Activated CD4-positive, alpha-beta T cell treated with anti-CD3 and anti-CD28 coated beads, Interleukin-2, amount 50 U/mL, for 16 hours (primary cell): Measurements from ENCODE around the gene VSIG10.
"Not testable (repeated sequence)": the region's sequence is repeated elsewhere in the genome, so short reads cannot be mapped to it uniquely, and the experiment has no call there.

Experiments used
- DNase-seq: peaks from one replicate; pipeline ENCODE4 v3.0.0-alpha.2; 2020

Gene VSIG10

DNA sequence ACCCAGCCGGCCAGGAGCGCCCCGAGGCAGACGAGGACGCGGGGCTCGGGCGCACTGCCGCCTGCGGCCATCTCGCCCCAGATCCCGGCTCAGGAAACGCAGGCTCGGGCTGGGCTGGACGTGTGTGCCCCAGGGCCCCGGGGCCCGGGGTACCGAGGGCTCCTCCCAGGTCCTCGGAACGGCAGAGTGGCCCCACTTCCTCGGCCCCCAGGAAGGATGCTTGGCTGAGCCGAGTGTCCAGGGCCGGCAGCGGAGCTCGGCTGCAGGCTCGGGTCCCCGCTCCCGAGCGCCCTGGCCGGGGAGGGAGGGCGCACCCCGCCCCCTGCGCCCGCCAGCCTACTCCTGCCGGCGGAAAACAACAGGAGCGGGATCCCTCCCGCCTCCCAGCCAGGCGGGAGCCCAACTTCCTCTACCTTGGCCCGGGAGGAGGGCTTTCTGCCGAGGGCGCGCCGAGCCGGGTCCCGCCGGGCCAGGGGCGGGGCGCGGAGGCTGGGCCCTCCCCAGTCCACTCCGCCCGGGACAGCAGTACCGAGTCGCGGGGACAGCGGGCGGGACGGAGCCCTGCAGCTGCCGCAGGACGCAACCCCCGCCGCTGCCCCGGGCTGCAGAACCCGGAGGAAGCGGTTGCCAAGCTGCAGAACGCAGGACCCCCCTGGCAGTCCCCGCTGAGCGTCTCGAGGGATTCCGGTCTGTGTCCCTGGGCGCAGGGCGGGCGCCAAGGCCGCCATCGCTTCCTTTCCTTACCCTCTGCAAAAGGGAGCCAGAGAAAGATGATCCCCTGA is at the start of gene VSIG10:
Gene VSIG10, minus strand, starts transcription at position 411 of the 782 bp plus-strand sequence. Its CDS starts 340 bp downstream, at position 71.
- DNase-seq: no peak

GRCh38 chr12:118151755-118152154 is 47.9 kb upstream of the VSIG10 start:
- DNase-seq: no peak

- no peak for DNase-seq
Observed at GRCh38 chr12:118150625-118151024, 46.8 kb upstream of the VSIG10 start.

- no peak for DNase-seq
Observed at GRCh38 chr12:118148287-118148686, 44.5 kb upstream of the VSIG10 start.

GRCh38 chr12:118145798-118146156 is 42.0 kb upstream of the VSIG10 start:
- DNase-seq: no peak

DNA sequence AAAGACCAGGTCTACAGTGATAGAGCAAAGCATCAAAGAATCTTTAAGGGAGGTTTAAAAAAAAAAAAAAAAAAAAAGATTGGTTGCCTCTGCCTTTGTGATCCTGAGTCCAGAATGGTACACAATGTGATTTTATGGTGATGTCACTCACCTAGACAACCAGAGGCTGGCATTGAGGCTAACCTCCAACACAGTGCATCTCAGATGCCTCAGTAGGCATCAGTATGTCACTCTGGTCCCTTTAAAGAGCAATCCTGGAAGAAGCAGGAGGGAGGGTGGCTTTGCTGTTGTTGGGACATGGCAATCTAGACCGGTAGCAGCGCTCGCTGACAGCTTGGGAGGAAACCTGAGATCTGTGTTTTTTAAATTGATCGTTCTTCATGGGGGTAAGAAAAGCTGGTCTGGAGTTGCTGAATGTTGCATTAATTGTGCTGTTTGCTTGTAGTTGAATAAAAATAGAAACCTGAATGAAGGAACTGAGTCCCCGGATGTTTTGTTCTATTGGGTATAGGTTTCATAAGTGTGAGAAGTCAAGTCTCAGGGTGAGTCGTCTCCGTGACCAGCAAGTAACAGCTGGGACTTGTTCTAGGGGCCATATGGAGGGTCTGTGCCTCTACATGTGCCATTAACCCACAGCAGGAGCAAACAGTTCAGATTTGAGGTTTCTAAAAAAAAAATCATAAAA is 41.4 kb upstream of the VSIG10 start:
- DNase-seq: no peak

DNA sequence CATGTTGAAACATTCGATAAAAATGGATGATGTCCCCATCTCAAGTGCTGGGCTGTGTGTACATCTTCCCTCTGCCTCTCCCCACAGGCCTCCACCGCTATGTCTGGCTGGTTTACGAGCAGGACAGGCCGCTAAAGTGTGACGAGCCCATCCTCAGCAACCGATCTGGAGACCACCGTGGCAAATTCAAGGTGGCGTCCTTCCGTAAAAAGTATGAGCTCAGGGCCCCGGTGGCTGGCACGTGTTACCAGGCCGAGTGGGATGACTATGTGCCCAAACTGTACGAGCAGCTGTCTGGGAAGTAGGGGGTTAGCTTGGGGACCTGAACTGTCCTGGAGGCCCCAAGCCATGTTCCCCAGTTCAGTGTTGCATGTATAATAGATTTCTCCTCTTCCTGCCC is 40.7 kb upstream of the VSIG10 start:
- no peak for DNase-seq

DNA sequence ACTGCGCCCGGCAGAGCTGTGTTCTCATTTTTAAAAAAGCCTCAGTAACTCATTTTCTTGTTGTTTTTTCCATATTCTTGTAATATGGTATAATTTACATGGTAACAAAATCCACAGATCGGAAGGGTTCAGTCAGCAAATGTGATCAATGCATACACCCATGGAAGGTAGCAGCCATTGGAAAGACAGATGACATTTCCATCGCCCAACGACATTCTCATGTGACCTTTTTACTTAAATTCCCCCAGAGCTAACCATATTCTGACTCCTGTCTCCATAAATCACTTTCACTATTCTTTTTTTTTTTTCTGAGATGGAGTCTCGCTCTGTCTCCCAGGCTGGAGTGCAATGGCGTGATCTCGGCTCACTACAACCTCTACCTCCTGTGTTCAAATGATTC is 37.0 kb upstream of the VSIG10 start:
- DNase-seq: no peak

- DNase-seq: no peak
Observed at GRCh38 chr12:118137148-118137678, 33.4 kb upstream of the VSIG10 start.

- peak; percentile 32 for DNase-seq
Observed at GRCh38 chr12:118136559-118137003, 32.8 kb upstream of the VSIG10 start.

DNA sequence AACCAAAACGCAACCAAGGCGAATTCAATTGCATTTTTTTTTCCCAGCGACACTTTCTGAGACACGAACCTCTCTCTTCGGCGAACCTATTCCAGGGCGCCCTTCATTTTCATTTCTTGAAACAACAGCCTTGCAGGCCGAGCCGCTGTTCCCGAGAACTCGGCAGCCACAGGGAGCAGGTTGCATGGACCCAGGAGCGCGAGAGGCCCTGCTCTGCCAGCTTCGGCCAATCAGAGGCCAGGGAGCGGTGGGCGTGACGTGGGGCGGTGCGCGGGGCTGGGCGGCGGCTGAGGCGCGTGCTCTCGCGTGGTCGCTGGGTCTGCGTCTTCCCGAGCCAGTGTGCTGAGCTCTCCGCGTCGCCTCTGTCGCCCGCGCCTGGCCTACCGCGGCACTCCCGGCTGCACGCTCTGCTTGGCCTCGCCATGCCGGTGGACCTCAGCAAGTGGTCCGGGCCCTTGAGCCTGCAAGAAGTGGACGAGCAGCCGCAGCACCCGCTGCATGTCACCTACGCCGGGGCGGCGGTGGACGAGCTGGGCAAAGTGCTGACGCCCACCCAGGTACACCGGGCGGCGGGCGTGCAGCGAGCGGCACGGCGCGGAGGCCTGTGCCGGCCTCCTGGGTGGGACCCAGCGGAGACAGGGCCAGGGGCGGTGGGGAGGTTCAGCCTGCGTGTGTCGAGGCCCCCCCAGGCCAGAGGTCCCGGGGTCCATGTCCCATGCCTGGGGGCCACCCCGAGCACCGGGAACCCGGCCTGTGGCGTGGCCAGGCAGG is 32.2 kb upstream of the VSIG10 start, which contains the start of gene PEBP1:
Gene PEBP1, plus strand, starts transcription at position 337 of the 771 bp plus-strand sequence. Its CDS starts 86 bp downstream, at position 423.
- peak; percentile 96 for DNase-seq

DNA sequence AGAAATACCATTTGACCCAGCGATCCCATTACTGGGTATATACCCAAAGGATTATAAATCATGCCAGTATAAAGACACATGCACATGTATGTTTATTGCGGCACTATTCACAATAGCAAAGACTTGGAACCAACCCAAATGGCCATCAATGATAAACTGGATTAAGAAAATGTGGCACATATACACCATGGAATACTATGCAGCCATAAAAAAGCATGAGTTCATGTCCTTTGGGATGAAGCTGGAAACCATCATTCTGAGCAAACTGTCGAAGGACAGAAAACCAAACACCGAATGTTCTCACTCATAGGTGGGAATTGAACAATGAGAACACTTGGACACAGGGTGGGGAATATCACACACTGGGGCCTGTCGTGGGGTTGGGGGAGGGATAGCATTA is 25.6 kb upstream of the VSIG10 start:
- not testable (repeated sequence) for DNase-seq

GRCh38 chr12:118127867-118128266 is 24.1 kb upstream of the VSIG10 start:
- no peak for DNase-seq

DNA sequence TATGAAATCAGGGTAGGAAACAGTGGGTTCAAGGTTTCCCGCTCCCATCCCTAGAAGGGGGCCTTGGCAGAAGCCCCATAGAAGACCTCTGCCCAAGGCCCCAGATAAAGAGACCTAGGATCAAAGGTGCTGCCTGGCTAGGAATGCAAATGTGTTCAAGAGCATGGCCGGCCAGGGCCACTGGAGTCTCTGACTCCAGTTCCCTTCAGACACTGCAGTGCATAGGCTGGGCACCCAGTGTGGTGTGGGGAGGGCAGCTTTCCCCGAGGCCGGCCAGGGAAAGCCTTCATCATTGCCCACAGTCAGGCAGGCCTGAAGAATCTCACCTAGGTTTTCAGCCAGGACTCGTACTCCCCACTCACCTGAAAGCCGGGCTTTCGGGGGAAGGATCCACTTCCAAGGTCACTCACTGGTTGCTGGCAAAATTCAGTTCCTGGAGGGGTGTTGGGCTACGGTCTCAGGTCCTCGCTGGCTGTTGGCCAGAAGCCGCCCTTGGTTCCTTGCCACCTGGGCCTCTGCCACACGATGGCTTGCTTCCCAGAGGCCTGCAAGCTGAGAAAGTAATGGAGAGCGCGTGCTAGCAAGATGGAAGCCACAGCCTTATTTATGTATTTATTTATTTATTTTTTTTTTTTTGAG is 22.4 kb upstream of the VSIG10 start:
- no peak for DNase-seq

DNA sequence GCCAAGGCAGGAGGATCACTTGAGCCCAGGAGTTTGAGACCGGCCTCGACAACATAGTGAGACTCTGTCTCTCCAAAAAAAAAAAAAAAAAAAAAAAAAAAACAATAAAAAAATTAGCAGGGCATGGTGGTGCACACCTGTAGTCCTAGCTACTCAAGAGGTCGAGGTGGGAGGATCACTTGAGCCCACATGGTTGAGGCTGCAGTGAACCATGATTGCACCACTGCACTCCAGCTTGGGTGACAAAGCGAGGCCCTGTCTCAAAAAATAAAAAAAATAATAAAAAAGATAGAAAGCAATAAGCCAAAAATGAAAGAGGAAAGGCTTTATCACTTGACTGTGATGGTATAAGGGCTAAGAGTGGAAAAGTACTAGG is 21.9 kb upstream of the VSIG10 start:
- DNase-seq: no peak

- no peak for DNase-seq
Observed at GRCh38 chr12:118124333-118124874, 20.6 kb upstream of the VSIG10 start.

GRCh38 chr12:118122264-118122663 is 18.5 kb upstream of the VSIG10 start:
- DNase-seq: no peak

GRCh38 chr12:118120579-118121363 is 17.0 kb upstream of the VSIG10 start:
- peak; percentile 66 for DNase-seq

GRCh38 chr12:118119449-118119879 is 15.7 kb upstream of the VSIG10 start:
- no peak for DNase-seq

DNA sequence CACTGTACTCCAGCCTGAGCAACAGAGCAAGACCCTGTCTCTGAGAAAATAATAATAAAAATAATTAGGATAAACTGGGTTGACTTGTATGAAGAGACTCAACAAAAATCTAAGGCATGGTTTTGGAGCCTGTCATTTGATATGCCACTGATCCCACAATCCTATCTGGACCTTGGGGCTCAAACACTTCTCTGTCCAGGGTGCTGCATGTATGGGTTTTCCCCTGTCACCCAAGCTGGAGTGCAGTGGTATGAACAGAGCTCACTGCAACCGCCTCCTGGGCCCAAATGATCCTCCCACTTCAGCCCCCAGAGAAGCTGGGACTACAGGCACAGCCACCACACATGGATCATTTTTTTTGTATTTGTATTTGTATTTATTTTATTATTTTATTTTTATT is 5.3 kb upstream of the VSIG10 start:
- no peak for DNase-seq

- no peak for DNase-seq
Observed at GRCh38 chr12:118107694-118108093, 3.9 kb upstream of the VSIG10 start.

DNA sequence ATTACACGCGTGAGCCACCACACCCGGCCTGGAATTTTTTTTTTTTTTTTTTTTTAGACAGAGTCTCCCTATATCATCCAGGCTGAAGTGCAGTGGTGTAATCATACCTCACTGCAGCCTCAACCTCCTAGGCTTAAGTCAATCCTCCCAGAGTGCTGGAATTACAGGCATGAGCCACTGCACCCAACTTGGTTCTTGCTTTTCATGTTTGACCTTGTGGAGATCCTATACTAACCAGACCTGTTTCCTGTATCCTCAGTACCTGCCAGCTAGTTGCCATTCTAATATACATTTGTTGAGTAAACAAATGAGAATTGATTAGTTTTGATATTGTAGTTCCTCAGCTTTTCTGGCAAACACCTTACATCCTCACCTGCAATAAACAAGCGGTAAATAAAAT is 3.2 kb upstream of the VSIG10 start:
- no peak for DNase-seq
